Measurements from ENCODE around the gene HEBP2. TPM values are rescaled to one million over a fixed set of nuclear protein-coding genes. Genes with fewer than 3 reads are reported as not detected.
A peak's percentile ranks its signal among the peaks of the same experiment; 100 is the strongest.

Gene HEBP2
- total RNA-seq, 1 donor from 2014 or later = 41.9 TPM

GRCh38 chr6:138432063-138432356 is 28.0 kb downstream of the HEBP2 start:
- Histone ChIP-seq H3K4me1 (peaks cover 14% of the 10 kb centered on the region), H3K27me3 (no peaks in the 10 kb centered on the region), H3K27ac (no peak overlapping the region), H3K36me3 (peaks cover 21% of the 10 kb centered on the region), H3K4me3 (no peak overlapping the region), H3K9me3 (no peaks in the 10 kb centered on the region)
- intact Hi-C loops (cut with DNase I) = no loop called here
- no peak for TF ChIP-seq CTCF (IDR thresholded peaks at IDR 0.05)
- DNase-seq (no peak), ATAC-seq (no peak)

- intact Hi-C loops (cut with DNase I) = no loop called here
- Histone ChIP-seq H3K9me3 (no peaks in the 10 kb centered on the region), H3K4me1 (peaks cover 14% of the 10 kb centered on the region), H3K27ac (no peak overlapping the region), H3K36me3 (peaks cover 14% of the 10 kb centered on the region), H3K27me3 (no peaks in the 10 kb centered on the region), H3K4me3 (no peak overlapping the region)
- TF ChIP-seq CTCF (IDR thresholded peaks at IDR 0.05) = no peak
- DNase-seq (no peak), ATAC-seq (no peak)
Measured at GRCh38 chr6:138434096-138434495, 30.1 kb downstream of the HEBP2 start.

- Histone ChIP-seq H3K9me3 (no peaks in the 10 kb centered on the region), H3K27me3 (no peaks in the 10 kb centered on the region)
- ATAC-seq = peak; percentile 70
Measured at GRCh38 chr6:138434925-138435324, 30.9 kb downstream of the HEBP2 start.

GRCh38 chr6:138439546-138439945 is 35.5 kb downstream of the HEBP2 start:
- Histone ChIP-seq H3K27ac (no peak overlapping the region), H3K27me3 (no peaks in the 10 kb centered on the region), H3K36me3 (peaks cover 7% of the 10 kb centered on the region), H3K9me3 (no peaks in the 10 kb centered on the region), H3K4me1 (peaks cover 7% of the 10 kb centered on the region), H3K4me3 (no peak overlapping the region)
- no peak for ATAC-seq
- no peak for DNase-seq
- intact Hi-C loops (cut with DNase I) = no loop called here
- TF ChIP-seq CTCF (IDR thresholded peaks at IDR 0.05) = no peak

More at GRCh38 chr6:138434925-138435324, 30.9 kb downstream of the HEBP2 start:
- no peak for DNase-seq
- no peak for TF ChIP-seq CTCF (IDR thresholded peaks at IDR 0.05)
- H3K27ac ChIP-seq = no peak overlapping the region
- peaks cover 14% of the 10 kb centered on the region for H3K36me3 ChIP-seq
- H3K4me1 ChIP-seq = peaks cover 8% of the 10 kb centered on the region
- intact Hi-C loops (cut with DNase I) = no loop called here
- H3K4me3 ChIP-seq = no peak overlapping the region

- H3K27me3 ChIP-seq = no peaks in the 10 kb centered on the region
- intact Hi-C loops (cut with DNase I) = no loop called here
- H3K36me3 ChIP-seq = peaks cover 7% of the 10 kb centered on the region
- no peaks in the 10 kb centered on the region for H3K9me3 ChIP-seq
- H3K4me1 ChIP-seq = no peaks in the 10 kb centered on the region
- TF ChIP-seq CTCF (IDR thresholded peaks at IDR 0.05) = no peak
- DNase-seq (no peak), ATAC-seq (no peak)
- no peak overlapping the region for H3K4me3 ChIP-seq
- H3K27ac ChIP-seq = no peak overlapping the region
Measured at GRCh38 chr6:138440296-138440695, 36.3 kb downstream of the HEBP2 start.

- no peaks in the 10 kb centered on the region for H3K27me3 ChIP-seq
- peaks cover 7% of the 10 kb centered on the region for H3K36me3 ChIP-seq
- intact Hi-C loops (cut with DNase I) = no loop called here
- DNase-seq = no peak
- no peaks in the 10 kb centered on the region for H3K4me1 ChIP-seq
- H3K4me3 ChIP-seq = no peak overlapping the region
- ATAC-seq = peak; percentile 52
- no peak overlapping the region for H3K27ac ChIP-seq
- TF ChIP-seq CTCF (IDR thresholded peaks at IDR 0.05) = no peak
- H3K9me3 ChIP-seq = no peaks in the 10 kb centered on the region
Measured at GRCh38 chr6:138440758-138441357, 36.8 kb downstream of the HEBP2 start.
